ENCODE results near the gene YEATS4.
A peak's percentile ranks its signal among the peaks of the same experiment; 100 is the strongest.

Gene YEATS4

DNA sequence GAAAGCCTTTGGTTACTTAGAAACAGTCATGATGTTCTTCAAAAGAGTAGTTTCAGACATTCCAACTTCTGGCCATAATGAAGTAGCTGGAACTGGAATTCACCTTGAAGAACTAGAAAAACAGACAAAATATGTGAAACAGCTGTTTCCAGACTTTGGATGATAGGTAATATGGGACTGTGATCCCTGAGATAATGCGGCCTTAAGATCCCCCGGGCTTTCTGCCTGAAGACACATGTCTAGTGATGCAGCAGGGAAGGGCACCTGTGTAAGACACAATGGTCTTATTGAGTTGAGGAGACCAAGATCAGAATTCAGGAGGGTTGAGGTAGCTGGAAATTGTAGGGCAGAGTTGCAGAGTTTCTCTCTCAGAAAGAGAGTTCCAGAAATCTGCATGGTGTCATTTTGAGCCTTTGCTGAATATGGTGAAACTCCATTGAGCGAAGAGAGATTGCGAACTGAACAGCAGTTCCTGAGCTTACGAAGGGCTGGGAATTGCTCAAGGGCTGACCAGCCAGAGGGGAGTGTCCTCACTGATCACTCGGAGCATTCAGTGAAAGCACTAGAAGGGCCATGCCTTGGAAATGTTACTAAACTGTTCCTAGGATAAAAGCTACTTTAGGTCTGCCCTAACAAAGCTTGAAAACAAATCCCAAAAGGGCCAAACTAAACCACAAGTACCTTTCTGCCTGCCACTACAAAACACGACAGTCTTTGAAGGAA, 69.0 kb downstream of the YEATS4 start:
- Histone ChIP-seq H2AFZ (ENCODE audit: insufficient read depth, low read length, poor library complexity) (no peak overlapping the region), H3K9me3 (ENCODE audit: insufficient read depth, low read depth, low read length) (no peaks in the 10 kb centered on the region), H3K23ac (ENCODE audit: low read length) (no peak overlapping the region)

GRCh38 chr12:69430942-69431590, 71.5 kb downstream of the YEATS4 start:
- no peaks in the 10 kb centered on the region for H3K36me3 ChIP-seq (ENCODE audit: control insufficient read depth in 1 of 2, insufficient read depth in 2 of 2, low read length in 2 of 2)
- H3K14ac ChIP-seq (ENCODE audit: low read length): no peak overlapping the region
- H3K9me3 ChIP-seq (ENCODE audit: insufficient read depth, low read depth, low read length): no peaks in the 10 kb centered on the region
- no peak overlapping the region for H3K4me2 ChIP-seq (ENCODE audit: low read length)
- H4K12ac ChIP-seq (ENCODE audit: low read depth, low read length): no peak overlapping the region
- no peak overlapping the region for H3K9ac ChIP-seq (ENCODE audit: low read length)
- no peak overlapping the region for H4K8ac ChIP-seq (ENCODE audit: low read depth, low read length)
- peaks cover 4 to 8% of the 10 kb centered on the region in 2 experiments for H3K4me1 ChIP-seq (ENCODE audit: control insufficient read depth in 1 of 2, insufficient read depth in 2 of 2, low read length in 2 of 2)
- no peak overlapping the region for H3K4ac ChIP-seq (ENCODE audit: low read depth, low read length)
- H2AFZ ChIP-seq (ENCODE audit: insufficient read depth, low read length, poor library complexity): no peak overlapping the region
- H2AK5ac ChIP-seq (ENCODE audit: low read length): no peak overlapping the region
- H3K79me1 ChIP-seq (ENCODE audit: low read length): peaks cover 4% of the 10 kb centered on the region
- no peaks in the 10 kb centered on the region for H3K79me2 ChIP-seq (ENCODE audit: control insufficient read depth, insufficient read depth, low read length, poor library complexity)
- H2BK120ac ChIP-seq (ENCODE audit: insufficient read depth, low read length, poor library complexity): no peak overlapping the region
- no peak overlapping the region for H4K91ac ChIP-seq (ENCODE audit: low read depth, low read length)
- H2BK5ac ChIP-seq (ENCODE audit: low read depth, low read length, poor library complexity): no peak overlapping the region
- H3K18ac ChIP-seq (ENCODE audit: low read length): no peak overlapping the region
- H3K4me3 ChIP-seq (ENCODE audit: low read depth, low read length): no peak overlapping the region
- no peak overlapping the region for H3K23ac ChIP-seq (ENCODE audit: low read length)
- no peaks in the 10 kb centered on the region for H3K27me3 ChIP-seq (ENCODE audit: insufficient read depth, low read length)
- no CpG with 5 or more reads among the region's 8 CpGs for WGBS (ENCODE audit: extremely low coverage, insufficient coverage, insufficient read length)
- H3K27ac ChIP-seq (ENCODE audit: low read depth, low read length): no peak overlapping the region
- no peak overlapping the region for H2BK12ac ChIP-seq (ENCODE audit: low read length)
- no peak for DNase-seq

More for the DNA sequence above, 69.0 kb downstream of the YEATS4 start:
- Histone ChIP-seq H2AK5ac (ENCODE audit: low read length) (no peak overlapping the region), H2BK12ac (ENCODE audit: low read length) (peak overlapping the region; percentile 45), H3K79me2 (ENCODE audit: control insufficient read depth, insufficient read depth, low read length, poor library complexity) (no peaks in the 10 kb centered on the region), H3K14ac (ENCODE audit: low read length) (no peak overlapping the region), H4K91ac (ENCODE audit: low read depth, low read length) (no peak overlapping the region), H3K4me1 (ENCODE audit: control insufficient read depth in 1 of 2, insufficient read depth in 2 of 2, low read length in 2 of 2) (peaks cover 4 to 16% of the 10 kb centered on the region in 2 experiments), H3K4me3 (ENCODE audit: low read depth, low read length) (no peak overlapping the region), H3K4me2 (ENCODE audit: low read length) (no peak overlapping the region), H3K36me3 (ENCODE audit: control insufficient read depth in 1 of 2, insufficient read depth in 2 of 2, low read length in 2 of 2) (no peaks in the 10 kb centered on the region), H3K79me1 (ENCODE audit: low read length) (peaks cover 4% of the 10 kb centered on the region), H3K27ac (ENCODE audit: low read depth, low read length) (peak overlapping the region; percentile 71), H2BK120ac (ENCODE audit: insufficient read depth, low read length, poor library complexity) (peak overlapping the region; percentile 5), H3K9ac (ENCODE audit: low read length) (no peak overlapping the region), H4K8ac (ENCODE audit: low read depth, low read length) (peak overlapping the region; percentile 56), H3K4ac (ENCODE audit: low read depth, low read length) (no peak overlapping the region), H3K27me3 (ENCODE audit: insufficient read depth, low read length) (no peaks in the 10 kb centered on the region), H2BK5ac (ENCODE audit: low read depth, low read length, poor library complexity) (peak overlapping the region; percentile 64), H4K12ac (ENCODE audit: low read depth, low read length) (no peak overlapping the region), H3K18ac (ENCODE audit: low read length) (no peak overlapping the region)
- DNase-seq: peak; percentile 88 to 97
- no CpG with 5 or more reads among the region's 7 CpGs for WGBS (ENCODE audit: extremely low coverage, insufficient coverage, insufficient read length)

- H4K12ac ChIP-seq (ENCODE audit: low read depth, low read length): no peak overlapping the region
- no peak for DNase-seq
- H2AK5ac ChIP-seq (ENCODE audit: low read length): no peak overlapping the region
- H3K4ac ChIP-seq (ENCODE audit: low read depth, low read length): no peak overlapping the region
- H3K9me3 ChIP-seq (ENCODE audit: insufficient read depth, low read depth, low read length): no peaks in the 10 kb centered on the region
- H3K36me3 ChIP-seq (ENCODE audit: control insufficient read depth in 1 of 2, insufficient read depth in 2 of 2, low read length in 2 of 2): no peaks in the 10 kb centered on the region
- H2BK120ac ChIP-seq (ENCODE audit: insufficient read depth, low read length, poor library complexity): no peak overlapping the region
- no peak overlapping the region for H4K8ac ChIP-seq (ENCODE audit: low read depth, low read length)
- no peak overlapping the region for H2AFZ ChIP-seq (ENCODE audit: insufficient read depth, low read length, poor library complexity)
- no peaks in the 10 kb centered on the region for H3K79me2 ChIP-seq (ENCODE audit: control insufficient read depth, insufficient read depth, low read length, poor library complexity)
- no peak overlapping the region for H3K27ac ChIP-seq (ENCODE audit: low read depth, low read length)
- H3K23ac ChIP-seq (ENCODE audit: low read length): no peak overlapping the region
- H3K4me3 ChIP-seq (ENCODE audit: low read depth, low read length): no peak overlapping the region
- no peak overlapping the region for H2BK5ac ChIP-seq (ENCODE audit: low read depth, low read length, poor library complexity)
- H4K91ac ChIP-seq (ENCODE audit: low read depth, low read length): no peak overlapping the region
- peaks cover 4 to 8% of the 10 kb centered on the region in 2 experiments for H3K4me1 ChIP-seq (ENCODE audit: control insufficient read depth in 1 of 2, insufficient read depth in 2 of 2, low read length in 2 of 2)
- H3K14ac ChIP-seq (ENCODE audit: low read length): no peak overlapping the region
- H3K18ac ChIP-seq (ENCODE audit: low read length): no peak overlapping the region
- WGBS (ENCODE audit: extremely low coverage, insufficient coverage, insufficient read length): no CpG with 5 or more reads among the region's 8 CpGs
- no peak overlapping the region for H3K9ac ChIP-seq (ENCODE audit: low read length)
- no peak overlapping the region for H2BK12ac ChIP-seq (ENCODE audit: low read length)
- no peaks in the 10 kb centered on the region for H3K27me3 ChIP-seq (ENCODE audit: insufficient read depth, low read length)
- H3K4me2 ChIP-seq (ENCODE audit: low read length): no peak overlapping the region
- peaks cover 4% of the 10 kb centered on the region for H3K79me1 ChIP-seq (ENCODE audit: low read length)
These were observed 72.2 kb downstream of the YEATS4 start for GRCh38 chr12:69431591-69432222.

DNA sequence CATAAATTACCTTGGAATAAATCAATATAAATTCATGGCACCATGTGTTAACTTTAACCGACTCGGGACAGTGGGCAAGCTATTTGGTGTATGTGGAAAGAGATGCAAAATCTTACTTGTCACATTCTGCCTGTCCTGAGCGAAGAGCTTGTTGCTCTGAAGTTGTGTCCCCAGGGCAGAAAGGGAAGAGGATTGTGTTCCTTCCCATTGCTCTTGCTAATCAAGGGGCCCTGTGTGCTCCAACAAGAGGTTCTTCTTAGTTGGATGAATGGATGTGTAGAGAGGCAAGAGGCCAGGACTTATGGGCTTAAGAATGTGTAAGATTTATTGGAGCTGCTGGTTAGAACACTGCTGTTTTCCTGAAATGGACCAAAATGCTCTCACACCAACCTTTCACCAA, 74.1 kb downstream of the YEATS4 start:
- H3K36me3 ChIP-seq (ENCODE audit: control insufficient read depth in 1 of 2, insufficient read depth in 2 of 2, low read length in 2 of 2): no peaks in the 10 kb centered on the region
- WGBS (ENCODE audit: extremely low coverage, insufficient coverage, insufficient read length): no CpG with 5 or more reads among the region's 3 CpGs

More for the DNA sequence above, 74.1 kb downstream of the YEATS4 start:
- no peak overlapping the region for H3K18ac ChIP-seq (ENCODE audit: low read length)
- H3K27me3 ChIP-seq (ENCODE audit: insufficient read depth, low read length): no peaks in the 10 kb centered on the region
- no peak overlapping the region for H4K12ac ChIP-seq (ENCODE audit: low read depth, low read length)
- no peak overlapping the region for H3K4me2 ChIP-seq (ENCODE audit: low read length)
- peaks cover under 1 to 2% of the 10 kb centered on the region in 2 experiments for H3K4me1 ChIP-seq (ENCODE audit: control insufficient read depth in 1 of 2, insufficient read depth in 2 of 2, low read length in 2 of 2)
- H2BK5ac ChIP-seq (ENCODE audit: low read depth, low read length, poor library complexity): no peak overlapping the region
- H2AK5ac ChIP-seq (ENCODE audit: low read length): no peak overlapping the region
- no peak overlapping the region for H2AFZ ChIP-seq (ENCODE audit: insufficient read depth, low read length, poor library complexity)
- H3K4me3 ChIP-seq (ENCODE audit: low read depth, low read length): no peak overlapping the region
- no peaks in the 10 kb centered on the region for H3K9me3 ChIP-seq (ENCODE audit: insufficient read depth, low read depth, low read length)
- DNase-seq: no peak
- H4K8ac ChIP-seq (ENCODE audit: low read depth, low read length): no peak overlapping the region
- H2BK120ac ChIP-seq (ENCODE audit: insufficient read depth, low read length, poor library complexity): no peak overlapping the region
- H3K27ac ChIP-seq (ENCODE audit: low read depth, low read length): no peak overlapping the region
- no peaks in the 10 kb centered on the region for H3K79me2 ChIP-seq (ENCODE audit: control insufficient read depth, insufficient read depth, low read length, poor library complexity)
- no peak overlapping the region for H2BK12ac ChIP-seq (ENCODE audit: low read length)
- no peak overlapping the region for H3K9ac ChIP-seq (ENCODE audit: low read length)
- H3K23ac ChIP-seq (ENCODE audit: low read length): no peak overlapping the region
- no peak overlapping the region for H3K14ac ChIP-seq (ENCODE audit: low read length)
- H3K4ac ChIP-seq (ENCODE audit: low read depth, low read length): no peak overlapping the region
- no peak overlapping the region for H4K91ac ChIP-seq (ENCODE audit: low read depth, low read length)
- peaks cover under 1% of the 10 kb centered on the region for H3K79me1 ChIP-seq (ENCODE audit: low read length)

Data from trophoblast cell (in vitro differentiated cells and primary cell).